Activated T-cell treated with anti-CD3 and anti-CD28 coated beads for 24 hours (primary cell): ENCODE data around the gene ZNF480.
"Not testable (repeated sequence)": the region's sequence is repeated elsewhere in the genome, so short reads cannot be mapped to it uniquely, and the experiment has no call there.

Source experiments
- DNase-seq: peaks from one replicate; pipeline ENCODE4 v3.0.0-alpha.2; 2020; ENCODE audit warnings: low read depth

The ZNF480 gene

DNA sequence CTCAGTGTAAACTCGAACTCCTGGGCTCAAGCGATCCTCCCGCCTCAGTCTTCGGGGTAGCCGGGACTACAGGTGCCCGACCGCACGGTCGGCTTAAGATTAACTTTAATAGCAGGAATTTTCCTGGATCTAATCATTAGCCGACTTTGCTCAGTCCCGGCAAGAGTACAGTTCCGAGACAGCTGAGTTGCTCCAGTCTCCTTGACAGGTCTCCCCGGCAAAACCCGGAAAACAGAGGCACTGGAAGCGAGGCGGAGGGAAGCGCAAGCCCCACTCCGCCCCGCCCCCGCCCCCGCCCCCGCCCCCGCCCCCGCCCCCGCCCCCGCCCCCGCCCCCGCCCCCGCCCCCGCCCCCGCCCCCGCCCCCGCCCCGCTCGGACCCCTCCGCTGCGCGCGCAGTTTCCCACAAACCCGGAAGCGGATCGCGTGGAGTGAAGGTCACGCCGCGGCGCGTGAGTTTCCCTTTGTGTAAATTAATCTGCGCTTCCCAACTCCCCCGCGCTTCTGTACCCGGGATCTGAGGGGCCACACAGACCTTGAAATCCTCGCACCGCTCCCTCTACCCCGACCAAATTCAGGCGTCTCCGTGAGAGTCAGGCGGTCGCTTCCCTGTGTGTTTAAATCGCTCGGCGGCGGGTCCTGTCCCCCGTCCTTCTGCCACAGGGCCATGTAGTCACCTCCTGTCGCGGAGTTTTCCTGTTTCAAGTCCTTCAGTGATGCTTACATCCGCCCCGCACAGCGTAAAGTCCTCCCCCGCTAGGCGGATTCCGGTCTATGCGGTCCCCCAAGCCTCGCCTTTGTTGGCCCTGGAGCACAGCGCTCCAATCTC is at the start of gene ZNF480:
ZNF480 (plus strand) TSS at position 397 of the 828 bp plus-strand sequence. CDS start 3,244 bp downstream, outside the sequence.
- DNase-seq: peak; percentile 64

DNA sequence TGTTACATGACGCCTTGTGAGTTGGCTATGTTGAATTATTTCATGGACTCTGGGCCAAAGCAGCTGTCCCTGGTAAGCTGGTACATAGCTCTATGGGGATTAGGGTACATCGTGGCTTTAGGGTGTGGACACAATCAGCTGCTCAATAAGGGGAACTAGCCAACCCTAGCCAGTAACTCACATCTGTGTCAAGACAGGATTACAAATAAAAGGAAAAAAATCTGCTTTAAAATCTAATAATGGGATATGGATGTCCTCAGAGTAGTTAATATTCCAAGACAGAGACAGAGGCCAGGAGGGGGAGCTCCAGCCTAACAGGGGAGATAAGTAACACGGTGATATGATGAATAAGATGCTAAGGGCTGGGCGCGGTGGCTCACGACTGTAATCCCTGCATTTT is 48.7 kb upstream of the ZNF480 start:
- peak; percentile 43 for DNase-seq

DNA sequence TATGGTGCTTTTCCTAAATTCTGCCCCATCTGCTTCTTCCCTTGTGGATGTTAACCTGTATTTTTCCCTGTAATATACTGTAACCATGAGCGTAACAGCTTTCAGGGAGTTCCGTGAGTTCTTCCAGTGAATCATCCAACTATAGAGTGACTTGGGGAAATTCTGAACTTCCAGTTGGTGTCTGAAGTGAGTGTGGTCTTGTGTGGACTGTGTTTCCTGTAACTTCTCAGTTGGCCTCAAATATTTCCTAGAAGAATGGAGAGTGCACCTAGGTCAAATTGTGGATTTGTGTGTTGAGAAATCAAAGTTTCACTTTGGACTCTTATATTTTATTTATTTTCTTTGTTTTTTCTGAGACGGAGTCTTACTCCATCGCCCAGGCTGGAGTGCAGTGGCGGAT is 38.5 kb upstream of the ZNF480 start:
- no peak for DNase-seq

DNA sequence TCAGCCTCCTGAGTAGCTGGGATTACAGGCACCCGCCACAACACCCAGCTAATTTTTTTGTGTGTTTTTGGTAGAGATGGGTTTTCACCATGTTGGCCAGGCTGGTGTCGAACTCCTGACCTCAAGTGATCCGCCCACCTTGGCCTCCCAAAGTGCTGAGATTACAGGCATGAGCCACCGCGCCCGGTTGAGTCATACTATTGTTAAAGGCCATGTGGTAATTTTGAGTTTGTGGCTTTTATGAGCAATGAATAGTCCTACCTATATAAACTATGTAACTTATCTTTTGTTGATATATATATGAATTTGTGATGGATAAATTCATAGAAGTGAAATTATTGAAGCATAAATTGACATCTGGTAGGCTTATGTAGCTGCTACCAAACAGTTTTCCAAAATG is 31.4 kb upstream of the ZNF480 start:
- DNase-seq: not testable (repeated sequence)

DNA sequence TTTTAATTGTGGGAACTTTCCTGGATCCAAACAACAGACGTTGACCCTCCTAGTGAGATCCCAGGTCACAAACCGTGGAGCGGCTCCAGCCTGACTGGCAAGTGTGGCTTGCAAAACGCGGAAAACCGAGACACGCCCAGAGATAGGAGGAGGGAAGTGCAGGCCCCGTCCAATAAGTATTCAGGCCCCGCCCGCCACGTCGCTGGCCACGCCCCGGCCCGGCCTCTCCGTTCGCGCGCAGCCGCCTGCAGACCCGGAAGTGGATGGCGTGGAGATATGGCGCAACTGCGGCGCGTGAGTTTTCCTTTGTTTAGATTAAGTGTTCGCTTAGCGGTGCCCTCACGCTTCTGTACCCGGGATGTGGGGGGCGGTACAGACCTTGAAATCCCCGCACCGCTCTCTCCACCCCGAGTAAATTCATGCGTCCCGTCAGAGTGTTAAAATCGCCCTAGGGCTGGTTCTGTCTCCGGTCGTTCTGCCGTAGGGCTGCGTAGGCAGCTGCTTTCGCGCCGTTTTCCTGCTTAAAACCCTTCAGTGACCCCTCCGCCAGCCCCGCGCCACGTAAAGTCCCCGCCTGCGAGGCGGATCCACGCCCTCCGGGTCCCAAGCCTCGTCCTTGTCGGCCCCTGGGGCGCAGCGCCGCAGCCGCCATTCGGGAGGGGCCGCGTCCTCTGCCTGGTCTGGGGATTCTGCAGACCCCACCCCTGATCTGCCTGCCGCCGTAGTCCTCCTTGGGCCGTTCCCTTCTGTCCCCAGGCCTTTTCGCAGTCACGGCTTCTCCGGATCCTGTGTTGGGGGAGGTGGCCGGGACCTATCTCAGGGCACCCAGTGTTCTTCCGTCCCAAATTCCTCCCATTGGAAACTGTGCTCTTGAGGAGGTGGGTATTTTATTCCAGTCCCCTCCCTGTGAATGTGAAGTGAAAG is 27.4 kb upstream of the ZNF480 start, which contains the start of gene ZNF766:
ZNF766 (plus strand) TSS at position 250 of the 924 bp plus-strand sequence; CDS start at position 277, 27 bp downstream.
- peak; percentile 98 for DNase-seq

DNA sequence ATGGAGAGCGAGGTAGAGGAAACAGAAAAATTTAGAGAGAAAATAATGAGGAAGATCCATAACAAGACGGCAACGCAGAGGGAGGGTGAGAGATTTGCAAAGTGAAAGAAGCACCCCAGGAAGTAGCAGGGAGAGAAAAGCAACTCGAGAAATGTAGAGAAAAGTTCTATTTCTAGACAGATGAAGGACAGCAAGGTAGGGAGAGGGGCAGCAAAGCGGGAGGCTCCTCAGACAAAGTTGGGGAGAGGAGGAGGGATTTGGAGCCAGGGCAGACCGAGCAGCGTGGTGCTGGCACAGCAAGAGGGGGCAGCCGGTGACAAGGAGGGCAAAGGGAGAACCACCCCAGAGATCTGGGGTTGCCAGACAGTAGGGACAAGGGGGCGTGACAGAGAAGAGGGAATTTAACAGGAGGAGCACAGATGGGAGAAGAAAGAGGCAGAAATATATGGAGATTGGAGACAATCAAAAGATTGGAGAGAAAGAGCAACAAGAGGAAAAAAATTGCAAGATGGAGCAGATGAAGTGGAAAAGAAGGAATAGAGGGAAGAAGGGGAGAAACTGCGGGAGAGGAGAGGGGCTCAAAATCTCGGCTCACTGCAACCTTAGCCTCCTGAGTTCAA is 26.6 kb upstream of the ZNF480 start:
- no peak for DNase-seq

DNA sequence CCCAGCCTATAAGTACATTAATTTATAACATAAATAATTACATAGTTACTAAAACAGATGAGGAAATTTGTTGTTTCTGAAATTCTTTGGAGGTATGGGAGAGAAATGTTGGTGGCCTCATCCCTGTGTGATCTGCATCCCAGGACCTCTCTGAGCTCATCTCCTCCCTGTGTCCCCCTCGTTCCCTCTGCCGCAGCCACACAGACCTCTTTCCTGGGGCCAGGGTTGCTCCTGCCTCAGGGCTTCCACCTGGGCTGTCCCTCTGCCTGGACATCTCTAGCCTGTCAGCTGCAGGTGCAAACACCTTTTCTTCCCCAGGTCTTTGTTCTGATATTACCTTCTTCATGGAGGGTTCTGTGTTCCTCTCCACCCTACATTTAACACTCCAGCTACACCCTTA is 23.7 kb upstream of the ZNF480 start:
- DNase-seq: no peak

DNA sequence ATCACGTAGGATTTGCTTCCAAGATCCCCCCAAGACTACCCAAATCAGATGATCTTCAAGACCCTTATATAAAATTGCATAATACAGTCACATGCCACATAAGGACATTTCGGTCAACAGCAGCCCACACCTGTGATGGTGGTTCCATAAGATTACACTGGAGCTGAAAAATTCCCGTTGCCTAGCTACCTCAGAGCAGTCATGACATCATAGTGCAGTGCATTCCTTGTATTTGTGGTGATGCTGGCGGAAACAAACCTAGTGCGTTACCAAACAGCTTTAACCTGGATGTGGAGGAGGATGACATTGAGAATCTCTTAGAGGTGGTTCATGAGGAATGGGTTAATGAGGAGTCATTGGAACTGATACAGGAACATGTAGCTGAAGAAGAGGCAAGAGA is 22.8 kb upstream of the ZNF480 start:
- DNase-seq: no peak

DNA sequence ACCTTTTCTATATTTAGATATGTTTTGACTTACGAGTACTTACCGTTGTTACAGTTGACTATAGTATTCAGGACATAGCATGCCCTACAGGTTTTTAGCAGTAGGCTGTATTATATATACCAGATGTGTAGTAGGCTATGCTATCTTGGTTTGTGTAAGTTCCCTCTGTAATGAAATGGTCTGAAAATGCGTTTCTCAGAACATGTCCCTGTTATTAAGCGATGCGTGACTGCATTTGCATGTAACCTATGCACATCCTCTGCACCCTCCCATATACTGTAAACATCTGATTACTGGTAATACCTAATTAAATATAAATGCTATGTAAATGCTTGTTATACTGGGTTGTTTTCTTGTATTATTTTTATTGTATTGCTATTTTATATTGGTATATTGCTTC is 21.0 kb upstream of the ZNF480 start:
- DNase-seq: no peak

DNA sequence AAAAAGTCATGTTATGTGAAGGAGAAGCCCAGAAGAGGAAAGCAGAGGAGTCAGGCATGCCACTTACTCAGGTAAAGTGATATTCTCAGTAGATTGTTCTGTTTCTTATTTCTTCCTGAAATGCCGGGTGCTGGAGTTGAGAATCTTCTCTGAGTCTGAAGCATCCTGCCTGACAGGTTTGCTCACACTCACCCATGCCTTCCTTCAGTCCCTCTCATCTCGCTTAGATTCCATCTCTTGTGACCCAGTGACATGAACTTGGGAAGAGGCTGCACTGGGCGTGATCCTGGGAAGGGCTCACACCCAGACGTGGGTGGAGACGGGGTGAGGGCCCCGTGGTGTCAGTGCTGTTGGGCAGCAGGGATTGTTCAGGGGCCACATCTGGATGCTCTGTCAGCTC is 19.5 kb upstream of the ZNF480 start:
- DNase-seq: no peak

DNA sequence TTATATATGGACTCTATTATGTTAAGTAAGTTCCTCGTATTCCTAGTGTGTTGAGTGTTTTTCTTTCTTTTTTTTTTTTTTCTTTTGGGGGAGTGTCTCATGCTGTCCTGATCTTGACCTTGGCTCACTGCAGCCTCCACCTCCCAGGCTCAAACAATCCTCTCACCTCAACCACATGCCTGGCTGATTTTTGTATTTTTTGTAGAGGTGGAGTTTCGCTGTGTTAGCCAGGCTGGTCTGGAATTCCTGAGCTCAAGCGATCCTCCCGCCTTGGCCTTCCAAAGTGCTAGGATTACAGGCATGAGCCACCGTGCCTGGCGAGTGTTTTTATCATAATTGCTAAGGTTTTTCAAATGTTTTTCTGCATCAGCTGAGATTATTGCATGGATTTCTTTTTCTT is 10.7 kb upstream of the ZNF480 start:
- DNase-seq: no peak

DNA sequence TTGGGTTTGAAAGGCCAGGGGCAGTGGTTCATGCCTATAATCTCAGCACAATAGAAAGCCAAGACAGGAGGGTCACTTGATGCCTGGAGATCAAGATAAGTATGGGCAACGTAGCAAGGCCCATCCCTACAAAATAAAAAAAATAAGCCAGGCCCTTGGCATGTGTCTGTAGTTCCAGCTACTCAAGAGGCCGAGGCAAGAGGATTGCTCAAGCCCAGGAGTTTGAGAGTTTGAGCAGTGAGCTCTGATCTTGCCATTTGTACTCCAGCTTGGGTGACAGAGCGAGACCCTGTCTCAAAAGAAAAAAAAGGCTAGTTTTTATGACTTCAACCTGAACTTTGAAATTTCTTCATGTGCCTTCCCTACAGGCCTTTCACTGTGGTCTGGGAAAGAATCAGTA is 5.2 kb upstream of the ZNF480 start:
- no peak for DNase-seq

DNA sequence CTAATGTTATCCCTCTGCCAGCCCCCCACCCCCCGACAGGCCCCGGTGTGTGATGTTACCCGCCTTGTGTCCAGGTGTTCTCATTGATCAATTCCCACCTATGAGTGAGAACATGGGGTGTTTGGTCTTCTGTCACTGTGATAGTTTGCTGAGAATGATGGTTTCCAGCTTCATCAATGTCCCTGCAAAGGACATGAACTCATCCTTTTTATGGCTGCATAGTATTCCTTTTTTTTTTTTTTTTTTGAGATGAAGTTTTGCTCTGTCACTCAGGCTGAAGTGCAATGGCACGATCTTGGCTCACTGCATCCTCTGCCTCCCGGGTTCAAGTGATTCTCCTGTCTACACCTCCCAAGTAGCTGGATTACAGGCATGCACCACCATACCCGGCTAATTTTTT is 4.0 kb upstream of the ZNF480 start:
- DNase-seq: not testable (repeated sequence)

DNA sequence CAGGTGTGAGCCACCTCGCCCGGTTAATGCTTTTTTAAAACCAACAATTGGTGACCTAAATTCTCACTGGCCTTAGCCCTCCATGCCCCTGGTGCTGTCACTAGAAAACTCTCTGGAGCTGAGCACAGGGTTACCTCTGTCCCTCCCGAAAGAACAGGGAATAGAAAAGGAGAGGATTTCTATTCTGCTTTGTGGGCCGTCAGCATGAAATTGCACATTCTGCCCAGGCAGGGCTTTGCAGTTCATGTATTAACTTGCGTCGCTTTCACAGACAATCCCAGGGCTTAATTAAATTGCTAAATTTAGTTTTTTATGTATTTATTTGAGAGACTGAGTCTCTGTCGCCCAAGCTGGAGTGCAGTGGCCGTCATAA is 583 bp upstream of the ZNF480 start:
- no peak for DNase-seq

DNA sequence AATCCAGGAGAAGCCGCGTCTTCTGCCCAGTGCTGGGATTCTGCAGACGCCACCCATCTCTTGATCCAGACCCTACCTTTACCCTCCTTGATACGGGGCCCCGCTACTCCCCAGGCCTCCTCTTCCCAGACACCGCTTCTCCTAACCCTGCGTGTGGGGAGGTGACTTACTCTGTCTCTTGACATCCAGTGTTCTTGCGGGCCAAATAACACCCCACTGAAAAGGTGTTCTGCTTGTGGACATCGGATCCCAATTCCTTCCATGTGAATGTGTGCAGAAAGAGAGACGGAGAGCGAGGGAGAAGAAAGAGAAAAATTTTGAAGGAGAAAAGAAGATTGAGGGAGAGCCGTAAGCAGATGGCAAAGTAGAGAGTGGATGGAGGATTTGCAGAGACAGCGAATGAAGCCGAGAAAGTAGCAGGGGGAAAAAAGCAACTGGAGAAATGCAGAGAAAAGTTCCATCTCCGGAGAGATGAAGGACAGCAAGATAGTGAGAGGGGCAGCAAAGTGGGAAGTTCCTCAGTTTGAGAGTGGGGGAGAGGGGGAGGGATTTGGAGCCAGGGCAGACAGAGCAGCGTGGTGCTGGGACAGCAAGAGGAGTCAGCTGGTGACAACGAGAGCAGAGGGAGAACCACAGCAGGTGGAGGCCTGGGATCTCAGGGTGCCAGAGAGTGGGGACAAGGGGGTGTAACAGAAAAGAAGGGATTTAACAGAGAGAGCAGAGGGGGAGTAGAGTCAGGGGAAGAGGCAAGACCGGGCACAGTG is 814 bp downstream of the ZNF480 start:
- DNase-seq: no peak

DNA sequence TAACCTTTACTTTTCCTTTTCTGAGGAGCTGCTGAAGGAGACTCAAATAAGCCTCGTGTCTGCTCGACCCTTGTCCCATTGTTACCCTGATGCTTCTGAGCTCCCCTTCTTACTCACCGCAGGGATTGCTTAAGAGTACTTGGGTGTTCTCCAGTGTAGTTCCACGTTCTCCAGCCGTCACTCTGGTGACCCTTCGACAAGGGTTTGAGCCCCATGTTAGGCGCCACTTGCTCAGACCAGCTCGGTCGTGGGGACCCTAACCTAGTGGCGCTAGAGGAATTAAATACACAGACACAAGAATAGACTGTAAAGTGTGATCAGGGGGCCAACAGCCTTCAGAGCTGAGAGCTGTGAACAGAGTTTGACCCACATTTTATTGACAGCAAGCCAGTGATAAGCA is 10.3 kb downstream of the ZNF480 start:
- DNase-seq: no peak

DNA sequence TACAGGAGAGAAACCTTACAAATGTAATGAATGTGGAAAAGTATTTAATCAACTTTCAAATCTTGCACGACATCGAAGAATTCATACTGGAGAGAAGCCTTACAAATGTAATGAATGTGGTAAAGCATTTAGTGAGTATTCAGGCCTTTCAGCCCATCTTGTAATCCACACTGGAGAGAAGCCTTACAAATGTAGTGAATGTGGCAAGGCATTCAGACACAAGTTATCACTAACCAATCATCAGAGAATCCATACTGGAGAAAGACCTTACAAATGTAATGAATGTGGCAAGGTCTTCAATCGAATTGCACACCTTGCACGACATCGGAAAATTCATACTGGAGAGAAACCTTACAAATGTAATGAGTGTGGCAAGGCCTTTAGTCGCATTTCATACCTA is 25.5 kb downstream of the ZNF480 start:
- DNase-seq: no peak

DNA sequence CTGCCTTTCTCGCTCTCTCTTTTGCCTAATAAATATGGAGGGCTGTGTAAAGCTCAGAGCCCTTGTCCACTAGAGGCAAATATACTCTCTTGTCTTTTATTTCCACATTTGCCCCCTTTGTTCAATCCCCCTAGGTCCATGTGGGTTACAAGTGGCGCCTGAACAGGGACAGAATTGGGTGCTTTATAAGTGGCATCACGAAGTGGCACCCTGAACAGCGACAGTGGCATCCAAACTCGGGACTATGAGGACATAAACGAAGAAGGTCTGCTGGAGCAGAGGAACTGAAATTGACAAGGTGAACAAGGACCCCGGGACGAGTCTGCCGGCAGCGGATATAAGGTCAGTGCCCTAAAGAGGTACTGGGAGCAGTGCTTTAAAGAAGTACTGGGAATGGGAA is 34.8 kb downstream of the ZNF480 start:
- DNase-seq: no peak

DNA sequence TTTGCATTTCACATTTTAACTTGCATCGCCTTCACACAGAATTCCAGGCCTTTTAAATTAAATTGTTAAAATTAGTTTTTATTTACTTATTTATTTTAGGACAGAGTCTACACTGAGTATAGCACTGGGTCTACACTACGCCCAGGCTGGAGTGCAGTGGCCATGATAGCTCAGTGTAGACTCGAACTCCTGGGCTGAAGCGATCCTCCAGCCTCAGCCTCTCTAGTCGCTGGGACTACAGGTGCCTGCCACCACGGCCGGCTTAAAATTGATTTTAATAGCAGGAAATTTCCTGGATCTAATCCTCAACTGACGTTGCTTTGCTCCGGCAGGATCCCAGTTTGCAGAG is 38.8 kb downstream of the ZNF480 start:
- DNase-seq: no peak

DNA sequence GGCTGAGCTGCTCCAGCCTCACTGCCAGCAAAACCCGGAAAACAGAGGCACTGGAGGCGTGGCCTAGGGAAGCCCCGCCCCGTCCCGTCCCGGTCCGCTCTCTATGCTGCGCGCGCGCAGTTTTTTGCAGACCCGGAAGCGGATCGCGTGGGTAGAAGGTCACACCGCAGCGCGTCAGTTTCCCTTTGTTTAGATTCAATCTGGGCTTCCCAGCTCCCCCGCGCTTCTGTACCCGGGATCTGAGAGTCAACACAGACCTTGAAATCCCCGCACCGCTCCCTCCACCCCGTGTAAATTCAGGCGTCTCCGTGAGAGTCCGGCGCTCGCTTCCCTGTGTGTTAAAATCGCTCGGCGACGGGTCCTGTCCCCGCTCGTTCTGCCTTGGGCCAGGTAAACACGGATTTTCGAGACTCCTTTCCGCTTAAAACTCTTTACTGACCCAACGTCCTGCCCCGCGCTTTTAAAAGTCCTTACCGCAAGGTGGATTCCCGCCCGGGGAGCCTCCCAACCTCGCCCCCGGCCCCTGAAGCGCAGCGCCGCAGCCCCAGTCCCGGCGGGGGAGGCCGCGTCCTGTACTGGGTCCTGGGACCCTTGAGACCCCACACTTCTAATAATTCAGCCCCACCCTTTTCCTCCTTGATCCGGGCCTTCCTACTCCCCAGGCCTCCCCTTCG is 39.3 kb downstream of the ZNF480 start, which contains the start of gene ZNF610:
ZNF610 (plus strand) TSS at position 127 of the 674 bp plus-strand sequence. CDS start 12,930 bp downstream, outside the sequence.
- DNase-seq: peak; percentile 86

DNA sequence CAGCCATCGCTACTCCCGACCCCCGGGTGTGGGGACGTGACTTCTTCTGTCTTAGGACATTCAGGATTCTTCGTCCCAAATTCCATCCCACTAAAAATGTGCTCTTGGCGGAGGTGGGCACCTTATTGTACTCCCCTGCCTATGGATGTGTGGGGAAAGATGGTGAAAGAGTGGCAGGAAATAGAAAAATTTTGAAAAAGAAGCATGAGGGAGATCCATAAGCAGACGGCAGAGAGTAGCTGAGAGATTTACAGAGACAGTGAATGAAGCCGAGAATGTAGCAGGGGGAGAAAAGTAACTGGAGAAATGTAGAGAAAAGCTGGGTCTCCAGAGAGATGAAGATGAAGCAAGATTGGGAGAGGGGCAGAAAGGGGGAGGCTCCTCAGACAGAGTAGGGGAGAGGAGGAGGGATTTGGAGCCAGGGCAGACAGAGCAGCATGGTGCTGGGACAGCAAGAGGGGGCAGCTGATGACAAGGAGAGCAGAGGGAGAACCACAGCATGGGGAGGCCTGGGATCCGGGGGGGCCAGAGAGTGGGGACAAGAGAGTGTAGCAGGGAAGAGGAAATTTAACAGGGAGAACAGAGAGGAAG is 39.9 kb downstream of the ZNF480 start:
- DNase-seq: no peak
